ENCODE data around the gene HLCS.

HLCS gene

DNA sequence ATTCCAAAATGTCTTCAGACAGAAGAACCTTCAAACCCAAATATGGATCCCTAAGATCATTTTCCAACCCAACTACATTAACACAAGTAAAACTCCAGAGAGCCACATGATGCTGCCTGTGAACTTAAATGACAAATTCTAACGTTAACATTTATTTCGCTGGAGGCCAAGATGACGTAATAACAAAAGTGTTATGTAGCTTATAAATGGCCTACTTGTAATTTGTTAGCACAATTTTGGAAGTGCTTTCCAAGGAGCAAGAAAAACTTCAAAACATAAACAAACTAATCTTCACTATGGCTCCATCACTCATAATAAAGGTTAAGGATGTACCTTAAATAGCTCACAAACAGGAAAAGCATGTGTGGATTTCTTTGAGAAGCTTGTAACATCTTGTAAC, 126.7 kb downstream of the HLCS start:
- no peak for TF ChIP-seq CTCF (IDR thresholded peaks at IDR 0.05; ENCODE audit: extremely low read depth, missing control alignments)
- DNase-seq (ENCODE audit: low spot score), result no peak

DNA sequence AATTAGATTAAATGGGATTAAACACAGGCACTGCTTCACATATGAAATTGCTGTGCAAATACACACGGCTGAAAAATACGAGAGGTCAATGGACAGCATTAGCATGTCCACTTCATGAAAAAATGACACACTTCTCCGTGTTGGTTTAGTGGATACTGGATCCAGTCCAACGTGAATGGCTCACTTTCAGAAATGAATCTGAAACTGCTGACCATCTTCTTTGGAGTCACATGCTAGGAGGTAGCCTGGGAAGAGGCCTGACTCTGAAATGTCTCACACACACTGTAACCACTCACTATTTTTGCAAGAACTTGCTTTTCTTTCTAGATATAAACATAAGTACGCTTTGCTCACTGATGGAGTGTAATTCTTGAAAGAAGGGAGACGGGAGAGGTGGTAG, 127.3 kb downstream of the HLCS start:
- TF ChIP-seq CTCF (IDR thresholded peaks at IDR 0.05; ENCODE audit: extremely low read depth, missing control alignments), result no peak
- DNase-seq (ENCODE audit: low spot score), result no peak

DNA sequence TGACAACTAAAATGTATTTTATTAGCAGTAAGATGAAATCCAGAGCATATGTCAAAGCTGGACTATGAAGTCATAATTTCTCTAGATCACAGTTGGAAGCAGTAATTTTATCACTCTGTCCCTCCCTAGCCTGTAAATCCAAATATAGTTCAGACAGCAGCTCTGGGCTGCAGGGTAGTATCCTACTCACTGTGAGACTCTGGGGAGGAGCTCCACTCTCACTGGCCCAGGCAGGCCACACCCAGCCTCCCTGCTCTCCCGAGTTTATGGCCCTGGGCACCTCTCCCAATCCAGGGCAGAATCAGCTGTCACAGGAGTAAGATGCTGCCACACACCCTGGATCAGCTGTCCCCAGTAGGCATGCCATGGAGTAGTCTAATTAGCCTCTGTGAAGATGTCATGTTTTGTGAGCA, 131.1 kb downstream of the HLCS start:
- TF ChIP-seq CTCF (IDR thresholded peaks at IDR 0.05; ENCODE audit: extremely low read depth, missing control alignments), result no peak
- no peak for DNase-seq (ENCODE audit: low spot score)

GRCh38 chr21:36834192-36834591, 132.3 kb downstream of the HLCS start:
- no peak for TF ChIP-seq CTCF (IDR thresholded peaks at IDR 0.05; ENCODE audit: extremely low read depth, missing control alignments)
- no peak for DNase-seq (ENCODE audit: low spot score)

- no peak for TF ChIP-seq CTCF (IDR thresholded peaks at IDR 0.05; ENCODE audit: extremely low read depth, missing control alignments)
- no peak for DNase-seq (ENCODE audit: low spot score)
Measured at GRCh38 chr21:36830100-36830499, 136.4 kb downstream of the HLCS start.

- TF ChIP-seq CTCF (IDR thresholded peaks at IDR 0.05; ENCODE audit: extremely low read depth, missing control alignments), result no peak
- DNase-seq (ENCODE audit: low spot score), result no peak
Measured at GRCh38 chr21:36828891-36829515, 137.5 kb downstream of the HLCS start.

DNA sequence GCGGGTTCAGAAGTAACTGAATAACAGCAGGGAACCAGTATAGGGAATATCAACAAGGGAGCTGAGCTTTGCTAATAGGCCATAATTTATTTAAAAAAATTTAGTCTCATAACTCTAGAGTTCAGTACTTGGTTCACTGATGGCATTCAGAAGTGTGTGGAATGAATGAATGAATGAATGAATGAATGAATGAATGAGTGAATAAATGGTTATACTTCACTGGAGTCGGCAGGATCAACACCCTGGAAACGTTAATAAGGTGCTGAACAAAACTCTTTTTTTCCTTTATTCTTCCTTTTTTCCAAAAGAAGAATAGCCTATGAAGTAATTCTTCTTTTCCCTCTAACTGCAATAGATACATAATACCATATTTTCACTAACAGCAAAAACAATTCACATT, 138.3 kb downstream of the HLCS start:
- TF ChIP-seq CTCF (IDR thresholded peaks at IDR 0.05; ENCODE audit: extremely low read depth, missing control alignments), result no peak
- no peak for DNase-seq (ENCODE audit: low spot score)
